Mammary epithelial cell (primary cell): Measurements from ENCODE around the gene SMC6.

Experiments
- EZH2 ChIP-seq: IDR thresholded peaks from 2 replicates; pipeline ENCODE4 v1.6.1; 2012; ENCODE audit warnings: low read length, inconsistent platforms, borderline replicate concordance
- TF ChIP-seq, protein P1 (sequence below), 2 donors: IDR thresholded peaks in 1 of 2; conservative IDR thresholded peaks in 1 of 2; 2 replicates each; pipeline ENCODE4 v1.5.1; 2011 to 2012; ENCODE audit warnings: inconsistent platforms in 2 of 2, low read length in 2 of 2, mild to moderate bottlenecking in 2 of 2, control low read depth in 1 of 2, low read depth in 1 of 2; ENCODE audit not compliant: insufficient read depth in 1 of 2; ENCODE audit errors: extremely low read depth in 1 of 2

DNA sequence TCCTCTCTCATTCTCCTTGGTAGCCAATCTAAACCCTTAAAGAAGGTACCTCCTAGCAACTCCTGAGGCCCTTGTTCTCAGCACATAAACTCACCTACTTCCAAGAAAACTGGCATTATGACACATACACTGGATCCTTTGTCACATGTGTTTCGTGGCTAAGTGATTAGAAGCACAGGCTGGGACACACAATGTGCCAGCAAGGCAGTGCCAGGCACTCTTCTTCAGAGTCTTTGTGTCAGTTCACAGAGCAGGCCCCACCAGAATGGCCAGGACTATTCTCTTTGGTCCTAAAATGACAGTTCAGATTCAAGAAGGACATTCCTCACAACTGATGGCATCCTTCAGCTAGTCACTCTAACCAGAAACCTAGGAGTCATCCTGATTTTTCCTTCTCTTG lies 40.3 kb downstream of the SMC6 start:
- TF ChIP-seq, protein P1, sequence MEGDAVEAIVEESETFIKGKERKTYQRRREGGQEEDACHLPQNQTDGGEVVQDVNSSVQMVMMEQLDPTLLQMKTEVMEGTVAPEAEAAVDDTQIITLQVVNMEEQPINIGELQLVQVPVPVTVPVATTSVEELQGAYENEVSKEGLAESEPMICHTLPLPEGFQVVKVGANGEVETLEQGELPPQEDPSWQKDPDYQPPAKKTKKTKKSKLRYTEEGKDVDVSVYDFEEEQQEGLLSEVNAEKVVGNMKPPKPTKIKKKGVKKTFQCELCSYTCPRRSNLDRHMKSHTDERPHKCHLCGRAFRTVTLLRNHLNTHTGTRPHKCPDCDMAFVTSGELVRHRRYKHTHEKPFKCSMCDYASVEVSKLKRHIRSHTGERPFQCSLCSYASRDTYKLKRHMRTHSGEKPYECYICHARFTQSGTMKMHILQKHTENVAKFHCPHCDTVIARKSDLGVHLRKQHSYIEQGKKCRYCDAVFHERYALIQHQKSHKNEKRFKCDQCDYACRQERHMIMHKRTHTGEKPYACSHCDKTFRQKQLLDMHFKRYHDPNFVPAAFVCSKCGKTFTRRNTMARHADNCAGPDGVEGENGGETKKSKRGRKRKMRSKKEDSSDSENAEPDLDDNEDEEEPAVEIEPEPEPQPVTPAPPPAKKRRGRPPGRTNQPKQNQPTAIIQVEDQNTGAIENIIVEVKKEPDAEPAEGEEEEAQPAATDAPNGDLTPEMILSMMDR (conservative IDR thresholded peaks at IDR 0.05 in 1 of 2, IDR thresholded peaks at IDR 0.05 in 1 of 2; ENCODE audit: extremely low read depth in 1 of 2, insufficient read depth in 1 of 2, low read depth in 1 of 2, low read length in 2 of 2), result no peak
- no peak for TF ChIP-seq EZH2
